Transverse colon (tissue), 3 donors: ENCODE data around the gene ELFN1.

ENCODE experiments used
- EP300 ChIP-seq: sonication (generic); formaldehyde crosslinking; IDR thresholded peaks from one replicate; pipeline ENCODE4 v1.6.1; 2017; ENCODE audit warnings: antibody characterized with exemption, low read depth
- POLR2A ChIP-seq: fragments of 450-650 bp; IDR thresholded peaks from one replicate; pipeline ENCODE4 v1.6.1; 2016; ENCODE audit warnings: antibody characterized with exemption, mild to moderate bottlenecking, moderate library complexity
- POLR2AphosphoS5 ChIP-seq, 3 donors: sonication (generic); formaldehyde crosslinking; IDR thresholded peaks; one replicate each; pipeline ENCODE4 v1.6.1; 2016; ENCODE audit warnings: antibody characterized with exemption in 3 of 3

GRCh38 chr7:1753564-1753867 is 83.4 kb downstream of the ELFN1 start:
- TF ChIP-seq POLR2AphosphoS5 (IDR thresholded peaks at IDR 0.05), result no peak
- TF ChIP-seq EP300, result no peak
- no peak for TF ChIP-seq POLR2A
